Activated T-helper 2 cell treated with anti-CD3 and anti-CD28 coated beads, Interferon-gamma antibody, Interleukin-2, Interleukin-4, amounts not matched to agents 10 μg/mL and 5 μg/mL and 100 μg/mL, durations not matched to agents 14 hours and 24 hours and 36 hours (primary cell): ENCODE results near the gene RFX8. TPM values are rescaled to one million over a fixed set of nuclear protein-coding genes. Genes with fewer than 3 reads are reported as not detected.

Experiments
- DNase-seq: peaks from one replicate; pipeline ENCODE4 v3.0.0; 2021; ENCODE audit warnings: low spot score
- H3K27ac Mint-ChIP-seq: one replicate; pipeline ENCODE4 v1.8.0; 2021; ENCODE audit warnings: mixed read lengths
- H3K27me3 Mint-ChIP-seq: one replicate; pipeline ENCODE4 v1.8.0; 2021; ENCODE audit warnings: low read depth, mixed read lengths
- H3K36me3 Mint-ChIP-seq: one replicate; pipeline ENCODE4 v1.8.0; 2021; ENCODE audit warnings: low read depth, mixed read lengths
- H3K4me1 Mint-ChIP-seq: one replicate; pipeline ENCODE4 v1.8.0; 2021; ENCODE audit warnings: low read depth, mixed read lengths
- H3K4me3 Mint-ChIP-seq: one replicate; pipeline ENCODE4 v1.8.0; 2021; ENCODE audit warnings: low read depth, mild to moderate bottlenecking, moderate library complexity, mixed read lengths
- H3K9me3 Mint-ChIP-seq: one replicate; pipeline ENCODE4 v1.8.0; 2021; ENCODE audit warnings: mixed read lengths
- intact Hi-C: fragments of 100-400 bp; cut with micrococcal nuclease; formaldehyde crosslinking; loops from one replicate; pipeline ENCODE4 v1.15.1; 2023
- total RNA-seq: library from RNA; stranded (reverse); gene quantifications from 2 replicates; pipeline ENCODE4 v1.2.3, GENCODE V29; 2022

The RFX8 gene
- total RNA-seq, 1 donor from 2014 or later: 1.6 TPM

DNA sequence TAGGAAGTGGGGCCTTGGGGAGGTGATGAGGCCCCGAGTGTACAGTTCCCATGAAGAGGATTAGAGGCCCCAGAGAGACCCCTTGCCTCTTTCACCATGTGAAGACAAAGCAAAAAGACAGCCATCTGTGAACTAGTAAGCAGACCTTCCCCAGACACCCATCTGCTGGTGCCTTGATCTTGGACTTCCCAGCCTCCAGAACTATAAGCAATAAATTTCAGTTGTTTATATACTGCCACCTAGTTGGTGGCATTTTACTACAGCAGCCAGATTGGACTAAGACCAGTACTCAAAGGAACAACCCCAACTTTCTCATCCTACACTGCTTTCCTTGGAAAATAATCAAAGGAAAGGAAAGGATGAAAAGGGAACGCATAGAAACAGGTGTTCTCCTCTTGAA lies 59.7 kb downstream of the RFX8 start:
- H3K27me3 Mint-ChIP-seq: no peaks in the 10 kb centered on the region

DNA sequence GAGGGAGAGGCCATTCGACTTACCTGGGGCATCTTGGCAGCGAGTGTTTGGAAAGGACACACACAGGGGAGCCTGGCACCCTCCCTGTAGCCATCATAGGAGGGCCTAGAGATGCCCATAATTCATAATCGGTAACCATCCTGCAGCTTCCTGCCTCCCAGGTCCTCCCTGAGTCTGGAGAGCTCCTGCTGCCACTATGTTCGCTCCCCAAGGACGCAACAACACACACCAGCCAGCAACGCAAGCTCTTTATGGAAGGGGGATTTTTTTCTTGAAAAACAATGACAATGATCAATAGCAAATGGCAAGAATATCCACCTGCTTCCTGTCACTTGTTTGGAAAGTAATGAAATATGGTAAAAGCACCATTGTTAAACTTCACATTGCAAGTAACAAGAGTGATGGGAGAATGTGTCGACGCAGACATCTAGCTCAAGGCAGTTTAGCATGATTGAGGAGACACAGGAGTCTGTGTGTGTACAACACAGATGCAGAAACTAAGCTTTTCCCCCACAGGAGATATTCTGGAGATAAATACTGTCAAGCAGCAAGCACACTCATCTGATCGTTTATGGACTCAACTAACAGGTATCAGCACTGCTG lies 62.7 kb downstream of the RFX8 start:
- H3K9me3 Mint-ChIP-seq: no peaks in the 10 kb centered on the region
- H3K4me1 Mint-ChIP-seq: no peaks in the 10 kb centered on the region
- no peaks in the 10 kb centered on the region for H3K36me3 Mint-ChIP-seq
- no peak overlapping the region for H3K27ac Mint-ChIP-seq
- DNase-seq: no peak
- H3K4me3 Mint-ChIP-seq: no peak overlapping the region
- intact Hi-C loops: no loop called here
- H3K27me3 Mint-ChIP-seq: no peaks in the 10 kb centered on the region

More for the DNA sequence above, 59.7 kb downstream of the RFX8 start:
- DNase-seq: no peak
- no peak overlapping the region for H3K27ac Mint-ChIP-seq
- peaks cover 1% of the 10 kb centered on the region for H3K4me1 Mint-ChIP-seq
- H3K36me3 Mint-ChIP-seq: no peaks in the 10 kb centered on the region
- intact Hi-C loops: loop anchor here (5.0 kb wide), 2 partner anchors 322 to 1032 kb away; no protein-coding TSS in a partner anchor
- H3K4me3 Mint-ChIP-seq: no peak overlapping the region
- no peaks in the 10 kb centered on the region for H3K9me3 Mint-ChIP-seq

DNA sequence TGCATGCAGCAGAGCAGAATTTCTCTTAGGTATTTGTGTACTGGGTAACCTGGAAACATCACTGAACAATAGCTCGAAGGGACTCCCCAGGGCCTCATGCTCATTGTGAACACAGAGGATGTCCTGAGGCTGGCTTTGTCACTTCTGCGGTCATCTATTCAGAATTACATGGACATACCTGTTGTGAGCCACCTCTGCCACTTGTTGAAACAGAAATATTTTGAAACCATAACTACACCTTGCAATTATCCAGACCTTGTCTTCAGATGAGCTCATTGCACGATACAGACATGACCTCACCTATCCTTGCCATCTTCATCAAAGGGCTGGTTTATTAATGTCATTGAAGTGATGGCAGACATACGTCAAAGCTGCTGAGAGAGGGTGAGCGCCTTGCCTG lies 64.2 kb downstream of the RFX8 start:
- Mint-ChIP-seq H3K4me1 (no peaks in the 10 kb centered on the region), H3K27ac (no peak overlapping the region), H3K9me3 (no peaks in the 10 kb centered on the region), H3K4me3 (no peak overlapping the region), H3K36me3 (no peaks in the 10 kb centered on the region), H3K27me3 (no peaks in the 10 kb centered on the region)
- DNase-seq: no peak
- intact Hi-C loops: no loop called here

DNA sequence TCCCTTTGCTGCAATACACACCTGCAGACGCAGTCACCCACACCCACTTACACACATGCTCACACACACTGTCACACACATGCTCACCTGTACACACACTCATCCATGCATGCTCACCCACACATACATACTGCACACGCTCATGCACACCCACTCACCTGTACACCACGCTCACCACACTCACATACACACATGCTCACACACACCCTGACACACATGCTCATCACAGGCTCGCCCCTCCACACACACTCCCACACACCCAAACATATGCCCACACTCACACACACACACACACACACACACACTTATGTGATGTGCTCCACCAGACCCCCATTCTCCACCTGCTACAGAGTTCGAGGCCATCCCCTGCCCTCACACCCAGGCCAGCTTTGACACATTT lies 64.8 kb downstream of the RFX8 start:
- peaks cover 2% of the 10 kb centered on the region for H3K4me1 Mint-ChIP-seq
- intact Hi-C loops: no loop called here
- DNase-seq: no peak
- H3K9me3 Mint-ChIP-seq: no peaks in the 10 kb centered on the region
- H3K27ac Mint-ChIP-seq: no peak overlapping the region
- no peak overlapping the region for H3K4me3 Mint-ChIP-seq
- H3K27me3 Mint-ChIP-seq: no peaks in the 10 kb centered on the region
- H3K36me3 Mint-ChIP-seq: no peaks in the 10 kb centered on the region

DNA sequence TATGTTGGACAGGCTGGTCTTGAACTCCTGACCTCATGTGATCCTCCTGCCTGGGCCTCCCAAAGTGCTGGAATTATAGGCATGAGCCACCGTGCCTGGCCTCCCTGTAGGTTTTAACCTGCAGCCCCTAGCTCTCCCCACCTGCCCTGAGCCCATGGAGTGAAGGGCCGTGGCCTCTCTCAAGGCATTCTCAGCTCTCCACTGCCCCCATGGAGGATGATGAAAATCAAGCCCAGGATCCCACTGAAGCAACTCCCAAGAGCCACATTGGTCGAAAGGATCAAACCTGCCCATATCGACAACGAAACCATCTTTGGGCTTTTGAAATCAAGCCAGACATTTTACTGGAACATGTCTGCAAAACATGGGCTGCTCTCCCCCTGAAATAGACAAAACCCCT lies 65.2 kb downstream of the RFX8 start:
- no peaks in the 10 kb centered on the region for H3K9me3 Mint-ChIP-seq
- no peaks in the 10 kb centered on the region for H3K27me3 Mint-ChIP-seq
- intact Hi-C loops: no loop called here
- no peaks in the 10 kb centered on the region for H3K36me3 Mint-ChIP-seq
- peaks cover 2% of the 10 kb centered on the region for H3K4me1 Mint-ChIP-seq
- no peak overlapping the region for H3K4me3 Mint-ChIP-seq
- no peak overlapping the region for H3K27ac Mint-ChIP-seq
- no peak for DNase-seq

DNA sequence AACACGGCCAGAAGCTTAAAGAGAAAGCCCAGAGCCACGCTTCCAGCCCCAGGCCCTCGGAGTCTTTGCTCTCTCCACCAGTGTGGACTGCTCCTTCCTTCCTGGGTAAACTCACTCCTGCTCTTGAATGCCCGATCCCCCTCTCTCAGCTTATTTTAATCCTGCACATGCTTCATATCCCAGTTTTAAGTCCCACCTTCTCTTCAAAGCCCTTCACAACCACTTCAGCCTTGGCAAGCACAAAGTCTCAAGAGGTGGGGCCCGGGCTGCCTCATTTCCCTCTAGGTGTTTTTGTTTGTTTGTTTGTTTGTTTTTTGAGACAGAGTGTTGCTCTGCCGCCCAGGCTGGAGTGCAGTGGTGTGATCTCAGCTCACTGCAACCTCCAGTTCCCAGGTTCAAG lies 66.0 kb downstream of the RFX8 start:
- Mint-ChIP-seq H3K36me3 (no peaks in the 10 kb centered on the region), H3K27me3 (no peaks in the 10 kb centered on the region), H3K4me3 (no peak overlapping the region), H3K9me3 (no peaks in the 10 kb centered on the region), H3K27ac (no peak overlapping the region), H3K4me1 (peaks cover 2% of the 10 kb centered on the region)
- DNase-seq: no peak
- intact Hi-C loops: no loop called here

DNA sequence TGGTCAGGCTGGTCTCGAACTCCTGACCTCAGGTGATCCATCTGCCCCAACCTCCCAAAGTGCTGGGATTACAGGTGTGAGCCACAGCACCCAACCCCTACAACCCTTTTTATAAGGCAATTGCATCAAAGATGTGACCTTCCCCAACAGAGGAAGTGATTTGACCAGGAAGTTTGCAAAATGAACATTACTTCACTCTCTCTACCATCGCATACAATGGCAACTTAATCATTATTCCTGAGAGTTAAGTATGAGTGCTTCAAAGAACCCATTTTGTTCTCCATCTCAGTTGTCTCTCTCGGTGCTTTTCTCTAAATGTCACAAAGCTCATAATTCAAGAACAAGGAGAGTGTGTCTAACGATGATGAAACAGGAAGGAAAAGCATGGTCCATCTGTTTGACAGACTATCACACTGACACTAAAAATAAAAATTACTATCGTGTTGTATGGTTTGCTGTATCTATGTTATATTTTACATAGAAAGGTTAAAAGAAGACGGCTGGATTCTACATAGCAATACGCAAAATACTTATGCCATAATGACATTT lies 69.5 kb downstream of the RFX8 start:
- Mint-ChIP-seq H3K4me3 (no peak overlapping the region), H3K9me3 (no peaks in the 10 kb centered on the region), H3K27ac (no peak overlapping the region), H3K36me3 (no peaks in the 10 kb centered on the region), H3K4me1 (peaks cover 2% of the 10 kb centered on the region), H3K27me3 (no peaks in the 10 kb centered on the region)
- DNase-seq: no peak
- intact Hi-C loops: no loop called here

DNA sequence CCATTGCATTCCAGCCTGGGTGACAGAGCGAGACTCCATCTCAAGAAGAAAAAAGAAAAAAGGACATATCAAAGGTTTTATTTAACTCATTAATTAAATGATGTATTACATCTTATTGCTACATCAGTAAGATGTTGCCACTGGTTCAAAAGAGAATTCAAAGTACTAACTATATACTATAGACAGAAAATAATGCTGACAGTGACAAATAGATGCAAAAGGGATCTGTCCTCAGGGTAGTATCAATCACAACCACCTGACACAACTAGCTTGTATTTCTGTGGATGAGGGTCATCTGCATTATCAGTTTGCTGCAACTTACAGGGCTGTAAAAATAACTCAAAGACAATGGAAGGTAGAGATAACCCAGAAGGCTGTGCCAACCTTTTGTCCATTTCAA lies 71.2 kb downstream of the RFX8 start:
- Mint-ChIP-seq H3K4me3 (no peak overlapping the region), H3K4me1 (peaks cover 2% of the 10 kb centered on the region), H3K9me3 (no peaks in the 10 kb centered on the region), H3K27ac (no peak overlapping the region), H3K27me3 (no peaks in the 10 kb centered on the region), H3K36me3 (no peaks in the 10 kb centered on the region)
- no peak for DNase-seq
- intact Hi-C loops: no loop called here

DNA sequence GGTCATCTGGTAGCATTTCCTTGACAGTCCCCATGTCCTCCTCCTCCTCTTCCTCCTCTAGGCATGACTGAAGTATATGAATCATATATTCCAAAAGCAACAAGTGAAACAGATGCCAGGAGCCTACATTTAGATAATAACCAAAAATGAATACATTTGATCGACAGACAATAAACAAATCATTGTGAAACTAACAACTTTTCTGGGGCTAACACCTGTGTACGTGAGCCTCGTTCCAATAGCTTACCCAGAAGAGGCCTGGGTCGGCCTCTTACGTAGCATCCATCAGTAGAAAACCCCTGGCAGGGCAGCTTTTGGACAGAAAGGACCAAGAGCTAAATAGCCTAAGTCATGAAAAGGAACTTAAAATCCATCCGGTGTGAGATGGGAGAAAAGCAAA lies 72.3 kb downstream of the RFX8 start:
- H3K4me1 Mint-ChIP-seq: peaks cover 2% of the 10 kb centered on the region

DNA sequence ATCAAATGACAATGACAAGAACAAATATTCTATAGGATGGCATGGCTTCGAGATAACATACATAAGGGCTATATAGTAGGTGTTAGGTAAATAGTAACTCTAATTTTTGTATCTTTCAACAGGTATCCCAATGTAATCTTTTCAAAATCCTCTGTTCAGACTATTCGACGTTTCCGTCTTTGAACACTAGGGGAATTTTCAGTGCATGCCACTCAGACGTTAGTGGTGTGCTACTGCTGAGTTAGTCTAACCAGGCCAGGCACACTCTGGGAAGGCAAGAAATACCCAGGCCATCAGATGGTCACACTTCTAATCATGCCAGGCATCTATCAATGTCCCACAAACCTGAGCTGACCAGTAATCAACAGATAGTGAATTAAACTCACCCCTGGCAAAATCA lies 73.0 kb downstream of the RFX8 start:
- no peak overlapping the region for H3K27ac Mint-ChIP-seq
- peaks cover 2% of the 10 kb centered on the region for H3K4me1 Mint-ChIP-seq
- H3K36me3 Mint-ChIP-seq: no peaks in the 10 kb centered on the region
- intact Hi-C loops: no loop called here
- peaks cover 2% of the 10 kb centered on the region for H3K27me3 Mint-ChIP-seq
- no peak for DNase-seq
- H3K9me3 Mint-ChIP-seq: no peaks in the 10 kb centered on the region
- H3K4me3 Mint-ChIP-seq: no peak overlapping the region

More for the DNA sequence above, 72.3 kb downstream of the RFX8 start:
- Mint-ChIP-seq H3K36me3 (no peaks in the 10 kb centered on the region), H3K27ac (no peak overlapping the region), H3K27me3 (no peaks in the 10 kb centered on the region), H3K9me3 (no peaks in the 10 kb centered on the region), H3K4me3 (no peak overlapping the region)
- intact Hi-C loops: no loop called here
- no peak for DNase-seq

DNA sequence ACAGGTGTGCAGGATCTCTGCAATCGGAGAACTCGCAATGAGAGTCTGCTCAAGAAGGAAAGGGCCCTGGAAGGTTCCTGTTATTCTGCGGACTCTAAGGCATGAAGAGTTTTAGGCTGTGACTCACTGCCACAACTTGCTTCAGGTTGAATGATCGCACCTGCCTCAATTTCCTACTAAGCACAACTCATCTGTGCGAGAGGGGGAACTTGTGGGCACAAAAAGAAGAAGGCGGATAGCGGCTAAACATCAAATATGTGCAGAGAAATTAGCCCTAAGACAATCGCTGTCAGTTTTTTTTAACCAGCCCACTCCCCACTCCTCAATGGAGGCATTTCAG lies 73.6 kb downstream of the RFX8 start:
- Mint-ChIP-seq H3K36me3 (no peaks in the 10 kb centered on the region), H3K4me3 (no peak overlapping the region), H3K27me3 (peaks cover 2% of the 10 kb centered on the region), H3K27ac (no peak overlapping the region), H3K4me1 (peaks cover 3% of the 10 kb centered on the region), H3K9me3 (no peaks in the 10 kb centered on the region)
- intact Hi-C loops: no loop called here
- DNase-seq: no peak

DNA sequence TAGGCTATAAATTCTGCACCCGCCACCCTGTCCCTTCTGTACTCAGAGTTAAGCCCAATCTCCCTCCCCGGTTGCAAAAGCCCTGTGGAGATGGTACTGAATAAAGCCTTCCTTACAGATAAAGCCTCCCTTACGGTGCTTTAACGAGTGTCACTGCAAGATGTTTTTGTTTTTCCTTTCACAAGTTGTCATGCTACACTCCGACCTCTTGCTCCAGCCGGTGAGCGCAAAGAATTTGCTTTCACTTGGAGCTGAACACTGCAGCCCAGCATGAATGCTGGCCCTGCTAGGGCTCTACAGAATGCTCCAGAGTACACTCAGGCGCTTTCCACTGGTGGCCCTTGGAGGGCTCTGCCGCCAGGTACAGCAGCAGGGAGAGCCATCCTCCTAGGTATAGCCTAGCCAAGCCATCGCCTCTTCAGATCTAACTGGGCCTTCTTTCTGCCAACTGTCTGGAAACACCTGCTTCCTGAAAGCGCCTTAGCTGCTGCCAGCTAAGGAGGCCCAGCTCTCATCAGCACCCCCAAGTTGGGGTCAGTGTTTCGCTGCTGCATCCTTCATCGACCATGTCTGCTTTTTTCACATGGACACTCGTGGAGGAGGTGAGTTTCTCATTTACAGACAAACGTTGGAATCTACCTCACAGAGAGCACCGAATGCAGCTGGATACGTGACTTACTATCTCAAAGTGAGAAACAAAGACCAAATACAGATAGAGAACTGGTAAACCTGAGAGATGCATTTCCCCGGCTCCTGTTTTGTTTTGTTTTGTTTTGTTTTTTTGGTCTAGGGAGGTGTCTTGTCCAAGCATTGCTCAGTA lies 74.2 kb downstream of the RFX8 start:
- H3K27me3 Mint-ChIP-seq: peaks cover 2% of the 10 kb centered on the region
- no peak overlapping the region for H3K27ac Mint-ChIP-seq
- no peaks in the 10 kb centered on the region for H3K36me3 Mint-ChIP-seq
- H3K4me1 Mint-ChIP-seq: peaks cover 5% of the 10 kb centered on the region
- DNase-seq: no peak
- intact Hi-C loops: no loop called here
- no peaks in the 10 kb centered on the region for H3K9me3 Mint-ChIP-seq
- no peak overlapping the region for H3K4me3 Mint-ChIP-seq

DNA sequence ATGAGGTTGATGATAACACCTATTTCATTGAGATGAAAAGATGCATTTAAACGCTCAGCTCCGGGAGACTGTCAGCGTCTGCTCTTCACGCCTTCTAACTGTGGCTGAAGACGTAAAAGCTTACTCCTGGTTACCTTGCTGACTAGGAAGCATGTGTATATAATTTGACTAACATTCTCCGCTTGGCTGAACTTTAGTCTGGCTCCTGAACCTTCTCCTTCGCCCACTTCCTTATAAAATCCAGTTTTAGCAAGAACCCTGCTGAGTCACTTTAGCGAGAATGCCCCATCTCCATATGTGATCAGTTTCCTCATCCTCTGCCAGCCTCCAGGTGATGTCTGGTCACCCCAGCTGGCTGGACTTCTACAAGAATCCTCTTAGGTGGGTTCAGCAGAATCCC lies 74.9 kb downstream of the RFX8 start:
- DNase-seq: no peak
- intact Hi-C loops: no loop called here
- no peaks in the 10 kb centered on the region for H3K36me3 Mint-ChIP-seq

More for the DNA sequence above, 74.9 kb downstream of the RFX8 start:
- Mint-ChIP-seq H3K27me3 (peaks cover 2% of the 10 kb centered on the region), H3K4me1 (peaks cover 3% of the 10 kb centered on the region), H3K27ac (no peak overlapping the region), H3K9me3 (no peaks in the 10 kb centered on the region), H3K4me3 (no peak overlapping the region)
